Effector CD4-positive, alpha-beta T cell (primary cell): Measurements from ENCODE around the gene SDF2L1.

ENCODE experiments used
- DNase-seq: peaks from one replicate; pipeline ENCODE4 v3.0.0-alpha.2; 2020

SDF2L1 gene

DNA sequence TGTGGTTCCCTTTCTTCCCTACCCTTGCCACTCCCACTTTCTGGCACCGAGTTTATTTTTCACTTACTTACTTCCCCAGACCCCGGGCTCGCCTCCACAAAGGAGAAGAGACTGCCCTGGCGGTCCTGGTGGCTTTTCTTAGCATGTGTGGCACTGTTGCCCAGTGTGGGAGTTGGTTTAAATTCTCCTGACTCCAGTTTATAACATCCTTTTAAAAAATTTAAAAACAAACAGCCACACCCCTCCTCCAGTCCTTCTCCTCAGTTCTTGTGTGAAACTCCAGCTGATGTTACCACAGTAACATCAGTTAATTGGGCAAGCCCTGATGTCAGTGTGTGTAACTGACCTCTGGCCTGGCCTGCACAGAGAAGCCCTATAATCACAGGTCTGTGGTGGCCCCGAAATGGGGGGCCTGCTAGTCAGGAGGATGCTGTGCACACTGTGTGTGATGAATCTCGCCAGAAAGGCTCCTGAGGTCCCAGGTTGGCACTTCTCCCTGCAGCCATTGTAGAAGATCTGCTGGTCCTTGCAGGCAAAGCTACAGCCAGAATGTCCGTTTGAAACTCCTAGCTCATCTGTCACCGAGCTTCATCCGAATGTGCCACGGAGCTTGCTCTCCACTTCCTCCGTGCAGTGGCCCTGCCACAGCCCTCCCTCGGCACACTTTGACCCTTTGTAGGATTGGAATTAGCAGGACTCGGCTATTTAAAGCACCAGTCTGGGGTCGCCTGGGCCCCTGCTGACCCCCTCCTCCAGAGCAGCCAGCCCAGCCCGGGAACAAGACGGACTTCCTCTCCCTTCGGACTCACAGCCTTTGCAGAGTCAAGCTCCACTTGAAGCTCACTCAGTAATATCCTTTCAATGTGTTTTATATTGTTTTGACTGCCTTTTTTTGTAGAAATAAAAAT, 19.8 kb upstream of the SDF2L1 start:
- DNase-seq = no peak

GRCh38 chr22:21622919-21623647, 19.0 kb upstream of the SDF2L1 start:
- DNase-seq = no peak

- no peak for DNase-seq
Measured at GRCh38 chr22:21623648-21623970, 18.5 kb upstream of the SDF2L1 start.

GRCh38 chr22:21624120-21624879, 17.8 kb upstream of the SDF2L1 start:
- peak; percentile 37 for DNase-seq

GRCh38 chr22:21624880-21625791, 17.0 kb upstream of the SDF2L1 start:
- no peak for DNase-seq

DNA sequence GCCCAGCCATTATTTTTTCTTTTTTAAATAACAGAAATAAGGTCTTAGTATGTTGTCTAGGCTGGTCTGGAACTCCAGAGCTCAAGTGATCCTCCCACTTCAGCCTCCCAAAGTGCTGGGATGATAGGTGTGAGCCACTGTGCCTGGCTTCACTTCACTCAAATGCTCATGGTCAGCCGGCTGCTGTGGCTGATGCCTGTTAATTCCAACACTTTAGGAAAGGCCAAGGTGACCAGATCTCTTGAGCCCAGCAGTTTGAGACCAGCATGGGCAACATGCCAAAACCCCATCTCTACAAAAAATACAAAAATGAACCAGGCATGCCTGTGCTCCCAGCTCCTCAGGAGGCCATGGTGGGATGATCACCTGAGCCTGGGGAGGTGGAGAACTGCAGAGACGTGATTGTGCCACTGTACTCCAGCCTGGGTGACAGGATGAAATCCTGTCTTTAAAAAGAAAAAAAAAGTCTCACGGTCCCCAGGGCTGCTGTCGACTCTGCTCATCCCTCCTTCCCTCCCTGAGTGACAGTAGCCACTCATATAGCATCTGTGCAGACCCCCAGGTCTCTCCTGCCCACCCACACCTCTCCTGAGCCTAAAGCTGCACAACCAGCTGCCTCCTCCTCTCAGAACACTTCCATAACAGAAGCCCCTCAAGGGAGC, 15.9 kb upstream of the SDF2L1 start:
- DNase-seq = no peak

- no peak for DNase-seq
Measured at GRCh38 chr22:21626735-21627469, 15.2 kb upstream of the SDF2L1 start.

- DNase-seq = no peak
Measured at GRCh38 chr22:21628386-21629254, 13.5 kb upstream of the SDF2L1 start.

GRCh38 chr22:21629255-21630149, 12.6 kb upstream of the SDF2L1 start, which contains the start of gene YDJC:
Gene YDJC, minus strand, starts transcription at chr22:21630022. Its CDS starts 8 bp downstream, at chr22:21630014.
- peak; percentile 96 for DNase-seq

DNA sequence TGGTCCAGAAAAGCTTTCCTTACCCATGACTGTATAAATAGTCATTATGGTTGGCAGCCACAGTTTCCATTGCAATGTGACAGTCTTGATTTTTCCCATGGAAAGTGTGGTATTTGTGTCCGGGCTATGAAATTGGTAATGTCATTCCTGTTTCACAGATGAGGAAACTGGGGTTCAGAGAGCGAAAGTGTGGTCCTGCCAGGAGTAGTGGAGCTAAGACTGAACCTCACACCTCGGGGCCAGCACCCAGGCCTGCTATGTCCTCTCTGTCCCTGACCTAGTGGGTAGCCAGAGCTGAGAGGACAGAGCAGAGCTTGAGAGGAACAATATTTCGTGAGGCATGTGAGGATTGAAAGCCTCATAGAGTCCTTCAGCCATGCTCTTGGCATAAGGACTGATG, 11.1 kb upstream of the SDF2L1 start:
- DNase-seq = no peak

DNA sequence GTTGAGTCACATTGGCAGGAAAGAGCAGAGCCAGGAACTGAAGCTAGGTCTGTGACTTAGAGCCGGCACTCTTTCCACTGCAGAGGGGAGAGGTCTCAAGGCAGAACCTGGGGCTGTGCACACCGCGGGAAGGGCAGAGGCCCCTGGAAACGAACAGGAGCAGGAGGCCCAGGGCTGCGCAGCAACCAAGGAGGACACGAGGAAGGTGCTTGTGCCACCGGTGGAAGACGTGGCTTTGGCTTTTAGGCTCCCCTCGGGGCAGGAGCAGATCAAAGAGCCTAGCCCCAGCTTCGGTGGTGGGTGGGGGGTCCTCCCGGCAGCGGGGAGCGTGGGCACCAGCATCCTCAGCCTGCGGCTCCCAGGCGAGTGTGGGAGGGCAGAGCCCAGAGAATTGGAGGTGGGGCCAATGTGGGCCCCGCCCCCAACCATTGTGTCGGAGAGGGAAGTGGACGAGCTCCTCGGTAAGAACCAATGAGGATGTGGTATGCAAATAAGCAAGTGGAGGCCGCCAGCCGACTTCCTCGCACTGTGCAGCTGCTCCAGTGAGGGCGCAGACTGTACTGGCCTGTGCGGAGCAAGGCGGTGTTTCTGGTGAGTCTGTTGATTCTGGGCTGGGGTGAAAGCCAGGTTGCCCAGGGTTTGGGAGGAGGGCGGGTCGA, 9.7 kb upstream of the SDF2L1 start, which contains the start of gene CCDC116:
TSS of gene CCDC116 (plus strand) at position 524 of the 659 bp plus-strand sequence. CDS start 422 bp downstream, outside the sequence.
- DNase-seq = peak; percentile 54

DNA sequence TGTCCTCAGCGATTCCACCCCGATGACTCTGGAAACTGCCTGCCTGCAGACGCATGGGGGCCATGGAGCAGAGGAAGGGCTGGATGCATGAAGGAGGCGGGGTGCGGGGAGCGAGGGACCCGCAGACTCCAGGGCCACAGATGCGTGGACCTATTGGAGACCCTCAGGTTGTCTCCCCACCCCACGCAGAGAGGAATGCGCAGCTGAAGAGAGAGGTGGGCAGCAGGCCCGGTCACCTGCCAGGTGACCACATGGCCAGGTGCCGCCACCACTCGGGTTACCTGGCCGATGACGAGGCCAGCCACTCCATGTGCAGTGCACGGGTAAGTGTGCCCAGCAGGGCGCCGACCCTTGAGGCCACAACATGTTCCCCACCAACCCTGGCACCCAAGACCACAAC, 9.2 kb upstream of the SDF2L1 start:
- DNase-seq = no peak

DNA sequence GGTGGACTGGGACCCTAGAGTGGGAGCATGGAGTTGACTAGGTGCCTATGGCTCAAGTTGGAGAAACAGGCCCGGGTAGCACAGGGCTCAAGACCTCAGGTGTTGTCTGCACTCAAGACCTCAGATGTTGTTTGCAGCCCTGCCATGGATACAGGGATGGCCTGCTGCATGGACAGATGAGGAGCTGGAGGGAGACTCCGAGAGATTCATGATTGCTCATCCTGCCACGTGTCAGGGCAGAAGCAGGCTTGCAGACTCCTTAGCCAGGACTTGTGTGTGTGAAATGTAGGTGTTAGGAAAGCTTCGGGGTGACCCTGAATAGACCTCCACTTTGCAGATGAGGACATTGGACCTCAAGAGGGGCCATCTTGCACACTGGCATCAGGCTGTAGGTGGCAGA, 8.6 kb upstream of the SDF2L1 start:
- no peak for DNase-seq

DNA sequence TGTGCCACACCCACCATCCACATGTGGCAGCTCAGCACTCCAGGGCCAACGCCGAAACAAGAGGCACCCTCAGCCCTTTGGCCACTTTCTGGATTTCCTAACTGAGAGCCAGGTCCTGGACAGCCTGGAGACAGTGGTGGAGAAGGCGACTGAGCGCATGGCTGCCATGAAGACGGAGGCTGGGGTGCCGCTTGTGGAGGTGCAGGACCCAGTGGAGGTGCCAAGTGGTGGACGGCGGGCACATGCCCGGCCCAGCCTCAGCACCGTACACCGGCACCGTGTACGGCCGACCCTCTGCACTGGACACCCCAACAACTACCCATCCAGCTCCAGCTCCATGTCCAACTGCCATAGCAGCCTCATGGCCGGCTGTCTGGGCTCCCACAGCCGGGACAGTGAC, 8.0 kb upstream of the SDF2L1 start:
- no peak for DNase-seq

DNA sequence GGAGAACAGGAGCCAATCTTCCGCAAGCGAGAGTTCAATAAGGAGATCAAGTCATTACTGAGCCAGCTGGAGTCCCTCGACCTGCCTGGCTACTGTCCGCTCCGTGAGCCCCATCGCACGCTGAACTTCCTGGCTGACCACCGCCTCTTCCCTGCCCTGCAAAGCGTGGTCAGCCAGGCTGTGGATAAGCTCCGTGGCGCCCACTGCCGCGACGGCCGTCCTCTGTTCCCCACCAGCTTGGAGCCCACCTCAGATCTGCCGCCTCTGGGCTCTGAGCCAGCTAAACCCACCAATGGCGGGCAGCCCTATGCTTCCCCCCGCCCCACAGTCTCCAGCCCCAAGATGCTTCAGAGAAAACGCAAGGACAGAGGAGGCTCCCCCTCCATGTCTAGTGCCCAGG, 7.3 kb upstream of the SDF2L1 start:
- DNase-seq = no peak

DNA sequence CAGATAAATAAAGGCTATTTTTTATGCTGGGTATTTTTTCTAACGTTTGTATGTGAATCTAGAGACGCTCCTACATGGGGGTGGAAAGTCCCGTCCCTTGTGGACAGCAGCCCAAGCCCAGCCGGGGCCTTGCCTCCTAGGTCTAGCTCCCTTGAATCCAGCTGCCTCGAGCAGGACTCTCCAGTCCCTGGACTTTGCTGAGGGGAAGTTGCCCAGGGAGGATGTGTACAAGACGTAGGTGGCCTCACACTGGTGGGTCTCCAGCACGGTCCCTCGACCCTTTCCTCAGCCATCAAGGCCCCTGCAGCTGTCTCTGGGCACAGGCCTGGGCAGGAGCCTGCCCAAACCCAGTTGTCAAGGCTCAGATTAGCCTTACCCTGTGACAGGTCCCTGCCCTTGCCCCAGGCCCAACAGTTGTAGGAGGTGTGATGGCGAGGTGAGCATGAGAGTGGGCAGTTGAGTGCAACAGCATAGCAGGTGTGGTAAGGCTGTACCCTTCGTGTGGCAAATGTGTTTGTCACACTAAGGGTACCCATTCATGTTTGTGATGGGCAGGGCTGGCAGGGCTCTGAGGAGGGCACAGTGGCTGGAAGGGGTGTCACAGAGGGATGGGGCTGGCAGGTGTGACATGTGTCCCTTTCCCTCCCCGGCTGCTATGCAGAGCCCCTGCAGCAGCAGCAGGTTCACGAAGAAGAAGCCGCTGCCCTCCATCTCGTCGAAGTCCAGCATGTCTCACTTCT, 6.2 kb upstream of the SDF2L1 start:
- DNase-seq = no peak

DNA sequence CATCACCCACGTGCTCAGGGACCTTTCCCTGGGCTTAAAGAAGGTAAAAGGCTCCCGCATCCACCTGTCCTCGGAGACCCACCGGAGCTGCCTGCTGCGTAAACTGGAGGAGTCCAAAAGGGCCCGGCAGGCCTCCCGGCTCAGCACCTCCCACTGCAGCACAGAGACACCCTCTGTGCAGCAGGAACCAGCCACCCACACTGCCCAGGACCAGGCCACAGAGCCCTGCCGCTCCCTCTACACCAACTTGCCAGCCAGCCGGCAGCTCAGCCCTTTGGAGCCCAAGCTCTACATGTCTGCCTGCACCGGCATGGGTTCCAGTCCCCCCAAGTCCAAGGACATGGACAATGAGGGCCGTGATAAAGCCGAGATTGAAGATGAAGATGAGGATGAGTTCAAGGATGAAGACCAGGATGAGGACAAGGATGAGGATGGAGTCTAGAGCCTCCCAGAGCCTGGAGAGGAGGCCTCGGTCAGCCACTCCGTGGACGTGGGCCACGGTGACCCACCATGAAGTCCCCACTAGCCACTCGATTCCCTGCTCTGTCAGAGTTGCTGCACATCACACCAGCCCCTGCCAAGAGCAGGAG, 5.4 kb upstream of the SDF2L1 start:
- DNase-seq = no peak
